ENCODE measurements around the gene CRTAC1. TPM values are rescaled to one million over a fixed set of nuclear protein-coding genes. Genes with fewer than 3 reads are reported as not detected.

Gene CRTAC1
- total RNA-seq, 4 donors from 2014 or later, result 0.41 to 0.79 TPM; not detected in 2

DNA sequence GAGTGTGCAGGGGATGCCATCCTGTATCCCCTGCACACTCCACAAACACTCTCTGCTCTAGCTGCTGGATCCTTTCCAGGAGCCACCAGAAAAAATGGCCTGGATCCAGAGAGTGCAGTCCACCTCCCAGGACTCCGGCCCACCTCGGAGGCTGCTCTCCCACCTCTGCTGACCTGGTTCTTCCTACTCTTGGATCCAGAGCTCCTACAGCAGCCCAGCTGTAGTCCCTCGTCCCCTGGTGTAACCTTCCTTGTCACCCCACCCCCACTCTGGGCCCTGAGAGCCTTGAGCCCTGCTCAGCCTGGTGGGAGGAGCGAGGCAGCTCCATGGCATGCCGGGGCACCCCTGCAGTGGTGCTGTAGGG lies 126.4 kb downstream of the CRTAC1 start:
- peaks cover under 1% of the 10 kb centered on the region for H3K27me3 ChIP-seq
- intact Hi-C loops (cut with DNase I; ENCODE audit: low total_unique reads), result no loop called here
- H3K4me1 ChIP-seq, result no peaks in the 10 kb centered on the region
- no peak for DNase-seq
- H3K36me3 ChIP-seq, result no peaks in the 10 kb centered on the region
- no peak overlapping the region for H3K4me3 ChIP-seq
- no peaks in the 10 kb centered on the region for H3K9me3 ChIP-seq
- in situ Hi-C loops (cut with MboI; ENCODE audit: low pct_ligation_motif_present in 1 of 4, low pct_unique_long_range_greater_than_20kb in 1 of 4, low sequenced_read_pairs in 3 of 4), result loop anchor here in 1 of 4 donors (25.0 kb wide), 1 partner anchor 133 kb away; the partner anchor contains the start of gene CRTAC1
- WGBS, 2 donors (ENCODE audit: low coverage in 1 of 2), result 61 to 79% methylated on average over 3 to 5 of the region's 5 CpGs
- no peak for TF ChIP-seq POLR2A (IDR thresholded peaks at IDR 0.05)
- no peak overlapping the region for H3K27ac ChIP-seq

DNA sequence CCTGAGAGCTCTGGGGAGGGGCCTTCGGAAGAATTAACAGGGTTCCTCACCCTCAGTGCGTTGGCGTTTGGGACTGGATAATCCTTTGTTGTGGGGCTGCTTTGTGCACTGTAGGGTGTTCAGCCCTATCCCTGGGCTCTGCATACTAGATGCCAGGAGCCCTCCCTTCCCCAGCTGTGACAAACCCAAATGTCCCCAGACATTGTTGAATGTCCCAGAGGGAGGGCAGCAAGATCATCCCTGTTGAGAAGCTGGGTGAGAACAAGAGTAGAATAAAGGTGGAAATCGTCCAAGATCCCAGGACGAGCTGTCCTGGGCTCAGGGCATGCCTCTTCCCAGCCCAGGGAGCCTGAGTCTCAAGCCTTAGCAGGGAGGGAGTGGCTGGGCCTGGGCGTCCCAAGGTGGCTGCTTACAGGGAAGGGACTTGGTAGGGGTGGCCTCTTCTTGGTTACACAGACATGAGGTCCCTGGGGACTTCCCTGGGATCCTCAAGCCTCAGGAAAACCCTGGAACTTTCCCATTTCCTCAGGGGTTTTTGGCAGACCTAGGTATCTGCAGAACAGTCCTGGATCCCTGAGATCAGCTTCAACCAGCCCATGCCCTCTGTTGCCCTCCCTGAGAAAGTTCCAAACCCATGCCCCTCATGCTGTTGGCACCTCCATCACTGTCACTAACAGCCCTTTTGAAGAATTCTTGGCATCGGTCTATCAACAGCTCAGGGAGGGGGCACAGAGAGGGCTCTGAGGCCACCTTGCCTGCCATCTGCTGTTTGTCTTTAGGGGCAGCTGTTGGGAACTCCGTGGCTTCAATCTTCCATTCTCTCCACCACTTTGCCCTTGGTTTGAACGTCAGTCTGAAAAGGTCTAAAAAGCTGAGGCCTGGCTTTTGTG lies 127.0 kb downstream of the CRTAC1 start:
- TF ChIP-seq POLR2A (IDR thresholded peaks at IDR 0.05) (no peak), EP300 (IDR thresholded peaks at IDR 0.05; ENCODE audit: low read depth) (no peak), POLR2AphosphoS5 (IDR thresholded peaks at IDR 0.05) (no peak)
- TF ChIP-seq, protein P1, sequence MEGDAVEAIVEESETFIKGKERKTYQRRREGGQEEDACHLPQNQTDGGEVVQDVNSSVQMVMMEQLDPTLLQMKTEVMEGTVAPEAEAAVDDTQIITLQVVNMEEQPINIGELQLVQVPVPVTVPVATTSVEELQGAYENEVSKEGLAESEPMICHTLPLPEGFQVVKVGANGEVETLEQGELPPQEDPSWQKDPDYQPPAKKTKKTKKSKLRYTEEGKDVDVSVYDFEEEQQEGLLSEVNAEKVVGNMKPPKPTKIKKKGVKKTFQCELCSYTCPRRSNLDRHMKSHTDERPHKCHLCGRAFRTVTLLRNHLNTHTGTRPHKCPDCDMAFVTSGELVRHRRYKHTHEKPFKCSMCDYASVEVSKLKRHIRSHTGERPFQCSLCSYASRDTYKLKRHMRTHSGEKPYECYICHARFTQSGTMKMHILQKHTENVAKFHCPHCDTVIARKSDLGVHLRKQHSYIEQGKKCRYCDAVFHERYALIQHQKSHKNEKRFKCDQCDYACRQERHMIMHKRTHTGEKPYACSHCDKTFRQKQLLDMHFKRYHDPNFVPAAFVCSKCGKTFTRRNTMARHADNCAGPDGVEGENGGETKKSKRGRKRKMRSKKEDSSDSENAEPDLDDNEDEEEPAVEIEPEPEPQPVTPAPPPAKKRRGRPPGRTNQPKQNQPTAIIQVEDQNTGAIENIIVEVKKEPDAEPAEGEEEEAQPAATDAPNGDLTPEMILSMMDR (IDR thresholded peaks at IDR 0.05), result no peak
- Histone ChIP-seq H3K4me1 (peaks cover 0 to 2% (median 0%) of the 10 kb centered on the region in 4 donors), H3K9me3 (no peaks in the 10 kb centered on the region), H3K27ac (no peak overlapping the region), H3K36me3 (no peaks in the 10 kb centered on the region), H3K27me3 (no peaks in the 10 kb centered on the region), H3K4me3 (no peak overlapping the region)
- DNase-seq, result no peak
- intact Hi-C loops (cut with DNase I; ENCODE audit: low total_unique reads) (no loop called here), in situ Hi-C loops (cut with MboI; ENCODE audit: low pct_ligation_motif_present in 1 of 4, low pct_unique_long_range_greater_than_20kb in 1 of 4, low sequenced_read_pairs in 3 of 4) (loop anchor here in 1 of 4 donors (25.0 kb wide), 1 partner anchor 134 kb away; the partner anchor contains the start of gene CRTAC1)
- WGBS, 2 donors (ENCODE audit: low coverage in 1 of 2), result 62 to 68% methylated on average over 2 to 8 of the region's 9 CpGs

DNA sequence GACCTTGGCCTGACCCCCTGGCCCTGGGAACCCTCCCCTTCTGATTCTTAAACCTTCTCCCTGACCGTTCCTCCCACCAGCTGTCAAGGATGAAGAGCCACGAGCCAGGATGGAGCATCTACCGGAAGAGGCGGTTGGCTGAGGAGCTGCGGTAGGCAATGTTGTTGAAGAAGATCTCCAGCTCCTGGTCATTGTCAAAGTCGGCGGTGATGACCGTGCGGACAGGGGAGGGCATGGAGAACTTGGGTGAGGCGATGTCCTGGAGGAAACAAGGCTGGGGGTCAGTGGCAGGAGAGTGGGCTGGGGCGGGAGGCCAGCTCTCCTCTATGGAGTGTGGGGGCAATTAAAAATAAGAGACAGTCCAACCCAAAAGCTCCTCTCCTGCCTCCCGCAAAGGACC lies 129.0 kb downstream of the CRTAC1 start:
- no peak for DNase-seq
- in situ Hi-C loops (cut with MboI; ENCODE audit: low pct_ligation_motif_present in 1 of 4, low pct_unique_long_range_greater_than_20kb in 1 of 4, low sequenced_read_pairs in 3 of 4), result loop anchor here in 1 of 4 donors (25.0 kb wide), 1 partner anchor 136 kb away; the partner anchor contains the start of gene CRTAC1
- no peaks in the 10 kb centered on the region for H3K27me3 ChIP-seq
- intact Hi-C loops (cut with DNase I; ENCODE audit: low total_unique reads), result no loop called here
- peaks cover 0 to 5% (median 0%) of the 10 kb centered on the region in 4 donors for H3K4me1 ChIP-seq
- H3K36me3 ChIP-seq, result no peaks in the 10 kb centered on the region
- no peak overlapping the region for H3K4me3 ChIP-seq
- WGBS, 2 donors (ENCODE audit: low coverage in 1 of 2), result 84 to 93% methylated on average over 10 to 12 of the region's 12 CpGs
- no peaks in the 10 kb centered on the region for H3K9me3 ChIP-seq
- no peak for TF ChIP-seq POLR2AphosphoS5 (IDR thresholded peaks at IDR 0.05)
- TF ChIP-seq, protein P1 (IDR thresholded peaks at IDR 0.05), result no peak
- TF ChIP-seq EP300 (IDR thresholded peaks at IDR 0.05; ENCODE audit: low read depth), result no peak
- TF ChIP-seq POLR2A (IDR thresholded peaks at IDR 0.05), result no peak
- H3K27ac ChIP-seq, result no peak overlapping the region

DNA sequence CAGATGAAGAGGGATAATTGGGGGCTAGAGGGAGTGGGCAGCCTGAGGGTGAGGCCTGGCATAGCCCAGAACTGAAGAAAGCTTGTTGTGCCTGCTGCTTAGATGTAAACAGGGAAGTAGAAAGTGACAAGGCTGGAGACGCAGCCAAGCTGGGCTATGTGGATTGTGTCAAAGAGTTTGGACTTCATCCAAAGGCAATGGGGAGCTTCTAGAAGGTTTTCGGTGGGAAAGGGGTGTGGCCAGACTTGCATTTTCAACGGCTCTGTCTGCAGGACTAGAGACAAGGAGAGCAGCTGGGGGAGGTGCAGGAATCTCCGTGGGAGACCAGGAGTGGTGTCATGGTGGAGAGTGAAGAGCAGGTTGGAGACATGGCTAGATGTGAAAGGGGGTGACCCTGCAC lies 132.0 kb downstream of the CRTAC1 start:
- intact Hi-C loops (cut with DNase I; ENCODE audit: low total_unique reads), result no loop called here

More for the DNA sequence above, 132.0 kb downstream of the CRTAC1 start:
- TF ChIP-seq, protein P1 (IDR thresholded peaks at IDR 0.05), result no peak
- TF ChIP-seq POLR2AphosphoS5 (IDR thresholded peaks at IDR 0.05) (no peak), EP300 (IDR thresholded peaks at IDR 0.05; ENCODE audit: low read depth) (no peak), POLR2A (IDR thresholded peaks at IDR 0.05) (no peak)
- no peaks in the 10 kb centered on the region for H3K9me3 ChIP-seq
- no peak overlapping the region for H3K27ac ChIP-seq
- no peak overlapping the region for H3K4me3 ChIP-seq
- H3K4me1 ChIP-seq, result peaks cover 0 to 5% (median 0%) of the 10 kb centered on the region in 4 donors
- WGBS, 2 donors (ENCODE audit: low coverage in 1 of 2), result 13 to 25% methylated on average over 3 to 4 of the region's 4 CpGs
- in situ Hi-C loops (cut with MboI; ENCODE audit: low pct_ligation_motif_present in 1 of 4, low pct_unique_long_range_greater_than_20kb in 1 of 4, low sequenced_read_pairs in 3 of 4), result no loop called here
- H3K27me3 ChIP-seq, result peaks cover 4% of the 10 kb centered on the region
- no peak for DNase-seq
- no peaks in the 10 kb centered on the region for H3K36me3 ChIP-seq

Measured in transverse colon (tissue), 4 donors.